Hepatocyte (in vitro differentiated cells): ENCODE measurements around the gene RNF11. TPM values are rescaled to one million over a fixed set of nuclear protein-coding genes. Genes with fewer than 3 reads are reported as not detected.

Experiments used
- DNase-seq: peaks from one replicate; pipeline ENCODE4 v3.0.0-alpha.2; 2016; ENCODE audit warnings: low spot score
- H2AFZ ChIP-seq: fragments of 200-600 bp; sonication (generic); 2 replicates; pipeline ENCODE4 v1.6.0; 2016; ENCODE audit warnings: antibody characterized with exemption, mild to moderate bottlenecking
- H3K27ac ChIP-seq: fragments of 200-600 bp; sonication (generic); 2 replicates; pipeline ENCODE4 v1.5.1; 2016; ENCODE audit warnings: mild to moderate bottlenecking
- H3K27me3 ChIP-seq: fragments of 200-600 bp; sonication (generic); 2 replicates; pipeline ENCODE4 v1.6.1; 2016
- H3K36me3 ChIP-seq: fragments of 200-600 bp; sonication (generic); replicated peaks from 2 replicates; pipeline ENCODE4 v1.5.1; 2016; ENCODE audit warnings: low read depth; ENCODE audit not compliant: insufficient read depth
- H3K4me1 ChIP-seq: fragments of 200-600 bp; sonication (generic); 2 replicates; pipeline ENCODE4 v1.5.1; 2016; ENCODE audit warnings: mild to moderate bottlenecking, moderate library complexity; ENCODE audit not compliant: insufficient read depth
- H3K4me2 ChIP-seq: fragments of 200-600 bp; sonication (generic); 2 replicates; pipeline ENCODE4 v1.6.0; 2016
- H3K4me3 ChIP-seq: fragments of 200-600 bp; sonication (generic); 2 replicates; pipeline ENCODE4 v1.5.1; 2016; ENCODE audit warnings: mild to moderate bottlenecking
- H3K79me2 ChIP-seq: fragments of 200-600 bp; sonication (generic); 2 replicates; pipeline ENCODE4 v1.6.0; 2017; ENCODE audit warnings: mild to moderate bottlenecking
- H3K9me2 ChIP-seq: fragments of 200-600 bp; sonication (generic); replicated peaks from 2 replicates; pipeline ENCODE4 v1.6.0; 2017; ENCODE audit warnings: mild to moderate bottlenecking; ENCODE audit not compliant: insufficient read depth
- H3K9me3 ChIP-seq: fragments of 200-600 bp; sonication (generic); 2 replicates; pipeline ENCODE4 v1.5.1; 2016; ENCODE audit warnings: low read depth, mild to moderate bottlenecking
- H4K20me1 ChIP-seq: fragments of 200-600 bp; sonication (generic); 2 replicates; pipeline ENCODE4 v1.6.0; 2016; ENCODE audit warnings: mild to moderate bottlenecking; ENCODE audit not compliant: insufficient read depth, poor library complexity, severe bottlenecking
- EZH2 ChIP-seq: fragments of 200-600 bp; sonication (generic); IDR thresholded peaks from 2 replicates; pipeline ENCODE4 v1.6.1; 2016; ENCODE audit warnings: antibody characterized with exemption, mild to moderate bottlenecking, borderline replicate concordance
- EZH2phosphoT487 ChIP-seq: fragments of 200-600 bp; sonication (generic); IDR thresholded peaks from one replicate; pipeline ENCODE4 v1.6.1; 2018; ENCODE audit warnings: antibody characterized with exemption, mild to moderate bottlenecking, low read depth, moderate library complexity; ENCODE audit not compliant: unreplicated experiment, severe bottlenecking
- WGBS: methylation state at CpG from one replicate; pipeline ENCODE4 v1.1.6; 2016; ENCODE audit warnings: low lambda C conversion rate; ENCODE audit errors: missing lambda C conversion rate; 5-methylcytosine and 5-hydroxymethylcytosine counted together
- polyA plus RNA-seq: library from polyadenylated mRNA; unstranded; fragments of >200 nt; fragmentation: Nextera tagmentation; extraction: Ambion mirVana; gene quantifications from 2 replicates; pipeline ENCODE4 v1.2.1, GENCODE V29; 2016
- total RNA-seq: library from RNA; depleted of rRNA; stranded (reverse); fragments of >200 nt; gene quantifications from 2 replicates; pipeline ENCODE4 v1.2.3, GENCODE V29; 2014
- TF ChIP-seq, protein P1 (sequence below): fragments of 200-600 bp; sonication (generic); IDR thresholded peaks from 2 replicates; pipeline ENCODE4 v1.5.1; 2016; ENCODE audit warnings: antibody characterized with exemption, mild to moderate bottlenecking; ENCODE audit not compliant: poor library complexity

RNF11 gene
- total and polyA plus RNA-seq, 2 experiments from 2014 or later = 55.9 to 99.8 TPM

DNA sequence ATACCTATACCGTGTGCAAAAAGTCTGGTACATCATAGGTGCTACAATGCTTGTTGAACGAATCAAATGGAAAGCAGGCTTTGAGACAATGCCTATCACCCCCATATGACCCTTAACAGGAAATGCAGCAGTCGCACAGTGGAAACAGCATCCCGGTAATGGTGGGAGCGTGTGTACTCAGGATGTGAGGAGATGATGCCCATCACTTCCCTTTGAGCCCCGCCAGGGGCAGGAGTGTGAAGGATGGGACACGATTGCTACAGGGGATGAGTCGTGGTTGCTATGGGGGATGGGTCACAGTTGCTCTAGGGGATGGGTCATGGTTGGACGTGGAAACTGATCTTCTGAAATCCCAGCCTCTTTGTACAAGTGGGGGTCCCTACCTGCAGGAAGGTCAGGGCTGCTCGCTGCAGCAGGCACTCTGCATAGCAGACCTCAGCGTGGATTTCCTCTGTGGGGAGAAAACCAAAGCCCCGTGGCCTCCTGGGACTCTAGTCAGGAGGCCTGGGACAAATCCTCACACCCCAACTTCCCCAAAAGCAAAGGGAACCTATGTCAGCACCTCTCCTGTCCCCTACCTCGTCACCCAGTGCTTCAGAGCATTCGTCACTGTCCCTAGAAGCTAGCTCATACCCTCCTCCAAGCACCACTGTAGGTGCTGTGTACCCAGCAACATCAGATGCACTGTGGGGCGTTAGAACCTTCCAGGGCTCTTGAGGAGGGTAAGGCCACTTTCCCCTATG lies 75.0 kb downstream of the RNF11 start:
- Histone ChIP-seq H3K36me3 (no peaks in the 10 kb centered on the region), H3K4me1 (peaks cover 22% of the 10 kb centered on the region), H3K9me3 (no peaks in the 10 kb centered on the region), H2AFZ (no peak overlapping the region), H3K79me2 (no peaks in the 10 kb centered on the region), H3K4me2 (no peak overlapping the region), H3K27me3 (no peaks in the 10 kb centered on the region), H3K4me3 (no peak overlapping the region), H3K9me2 (no peaks in the 10 kb centered on the region), H4K20me1 (no peaks in the 10 kb centered on the region), H3K27ac (no peak overlapping the region)
- TF ChIP-seq, protein P1, sequence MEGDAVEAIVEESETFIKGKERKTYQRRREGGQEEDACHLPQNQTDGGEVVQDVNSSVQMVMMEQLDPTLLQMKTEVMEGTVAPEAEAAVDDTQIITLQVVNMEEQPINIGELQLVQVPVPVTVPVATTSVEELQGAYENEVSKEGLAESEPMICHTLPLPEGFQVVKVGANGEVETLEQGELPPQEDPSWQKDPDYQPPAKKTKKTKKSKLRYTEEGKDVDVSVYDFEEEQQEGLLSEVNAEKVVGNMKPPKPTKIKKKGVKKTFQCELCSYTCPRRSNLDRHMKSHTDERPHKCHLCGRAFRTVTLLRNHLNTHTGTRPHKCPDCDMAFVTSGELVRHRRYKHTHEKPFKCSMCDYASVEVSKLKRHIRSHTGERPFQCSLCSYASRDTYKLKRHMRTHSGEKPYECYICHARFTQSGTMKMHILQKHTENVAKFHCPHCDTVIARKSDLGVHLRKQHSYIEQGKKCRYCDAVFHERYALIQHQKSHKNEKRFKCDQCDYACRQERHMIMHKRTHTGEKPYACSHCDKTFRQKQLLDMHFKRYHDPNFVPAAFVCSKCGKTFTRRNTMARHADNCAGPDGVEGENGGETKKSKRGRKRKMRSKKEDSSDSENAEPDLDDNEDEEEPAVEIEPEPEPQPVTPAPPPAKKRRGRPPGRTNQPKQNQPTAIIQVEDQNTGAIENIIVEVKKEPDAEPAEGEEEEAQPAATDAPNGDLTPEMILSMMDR = no peak
- no peak for TF ChIP-seq EZH2
- no peak for TF ChIP-seq EZH2phosphoT487
- no peak for DNase-seq
- WGBS = 82% methylated on average over 15 of the region's 15 CpGs

DNA sequence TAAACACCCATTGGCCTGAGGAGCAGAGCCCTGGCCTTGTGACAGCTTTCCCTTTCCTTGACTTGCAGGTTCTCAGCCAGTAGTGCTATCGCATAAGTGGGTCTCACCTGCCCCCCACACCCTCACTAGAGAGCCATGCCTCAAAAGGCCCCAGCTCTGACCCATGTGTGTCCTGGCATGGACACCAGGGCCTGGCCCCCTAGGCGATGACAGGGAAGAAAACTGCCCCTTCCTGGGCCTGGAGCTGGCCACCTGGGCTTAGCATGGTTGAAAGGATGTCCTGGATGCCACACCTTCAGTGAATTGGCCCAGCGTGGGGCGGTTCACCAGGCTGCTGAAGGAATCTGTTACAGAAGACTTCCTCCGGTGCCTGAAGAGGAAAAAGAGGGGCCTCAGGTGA lies 75.8 kb downstream of the RNF11 start:
- WGBS = 91% methylated on average over 5 of the region's 5 CpGs
- Histone ChIP-seq H3K27me3 (no peaks in the 10 kb centered on the region), H3K36me3 (no peaks in the 10 kb centered on the region), H3K4me3 (no peak overlapping the region), H3K9me2 (no peaks in the 10 kb centered on the region), H3K4me1 (peaks cover 22% of the 10 kb centered on the region), H2AFZ (no peak overlapping the region), H3K27ac (no peak overlapping the region), H4K20me1 (no peaks in the 10 kb centered on the region), H3K4me2 (no peak overlapping the region), H3K9me3 (no peaks in the 10 kb centered on the region), H3K79me2 (no peaks in the 10 kb centered on the region)
- no peak for DNase-seq
- TF ChIP-seq, protein P1 = no peak
- no peak for TF ChIP-seq EZH2
- no peak for TF ChIP-seq EZH2phosphoT487

DNA sequence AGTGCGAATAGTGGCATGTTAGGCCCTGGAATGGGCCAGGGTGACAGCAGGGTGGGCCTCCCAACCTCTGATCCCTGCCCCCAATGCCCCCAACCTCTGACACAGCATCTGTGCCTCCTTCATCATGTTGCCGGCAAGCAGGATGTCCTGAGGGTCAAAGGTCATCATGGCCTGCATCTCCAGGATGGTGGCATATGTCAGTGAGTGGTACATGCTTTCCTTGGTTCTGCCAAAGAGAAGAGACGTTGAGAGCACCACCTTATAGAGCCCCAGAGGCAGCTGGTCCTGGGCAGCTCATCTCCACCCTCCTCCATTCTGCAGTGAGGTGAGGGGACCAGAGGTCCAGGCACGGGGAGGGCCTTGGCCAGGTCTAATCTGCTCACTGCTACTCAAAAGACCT lies 76.6 kb downstream of the RNF11 start:
- no peaks in the 10 kb centered on the region for H3K79me2 ChIP-seq
- no peaks in the 10 kb centered on the region for H3K36me3 ChIP-seq
- no peak for DNase-seq
- no peak overlapping the region for H3K27ac ChIP-seq
- no peaks in the 10 kb centered on the region for H3K9me2 ChIP-seq
- H4K20me1 ChIP-seq = no peaks in the 10 kb centered on the region
- TF ChIP-seq EZH2 (no peak), EZH2phosphoT487 (no peak)
- TF ChIP-seq, protein P1 = no peak
- no peak overlapping the region for H3K4me3 ChIP-seq
- H3K9me3 ChIP-seq = no peaks in the 10 kb centered on the region
- 82% methylated on average over 4 of the region's 4 CpGs for WGBS
- H2AFZ ChIP-seq = no peak overlapping the region
- no peaks in the 10 kb centered on the region for H3K27me3 ChIP-seq
- no peak overlapping the region for H3K4me2 ChIP-seq
- peaks cover 22% of the 10 kb centered on the region for H3K4me1 ChIP-seq
